ENCODE data around the gene RND2. TPM values are rescaled to one million over a fixed set of nuclear protein-coding genes. Genes with fewer than 3 reads are reported as not detected.

RND2 gene
- total and polyA plus RNA-seq, 9 of the 15 experiments (the other 6 are each of a cell fraction or from before 2014, with no cell fraction given) = 0.15 to 1.9 (median 0.98) TPM

DNA sequence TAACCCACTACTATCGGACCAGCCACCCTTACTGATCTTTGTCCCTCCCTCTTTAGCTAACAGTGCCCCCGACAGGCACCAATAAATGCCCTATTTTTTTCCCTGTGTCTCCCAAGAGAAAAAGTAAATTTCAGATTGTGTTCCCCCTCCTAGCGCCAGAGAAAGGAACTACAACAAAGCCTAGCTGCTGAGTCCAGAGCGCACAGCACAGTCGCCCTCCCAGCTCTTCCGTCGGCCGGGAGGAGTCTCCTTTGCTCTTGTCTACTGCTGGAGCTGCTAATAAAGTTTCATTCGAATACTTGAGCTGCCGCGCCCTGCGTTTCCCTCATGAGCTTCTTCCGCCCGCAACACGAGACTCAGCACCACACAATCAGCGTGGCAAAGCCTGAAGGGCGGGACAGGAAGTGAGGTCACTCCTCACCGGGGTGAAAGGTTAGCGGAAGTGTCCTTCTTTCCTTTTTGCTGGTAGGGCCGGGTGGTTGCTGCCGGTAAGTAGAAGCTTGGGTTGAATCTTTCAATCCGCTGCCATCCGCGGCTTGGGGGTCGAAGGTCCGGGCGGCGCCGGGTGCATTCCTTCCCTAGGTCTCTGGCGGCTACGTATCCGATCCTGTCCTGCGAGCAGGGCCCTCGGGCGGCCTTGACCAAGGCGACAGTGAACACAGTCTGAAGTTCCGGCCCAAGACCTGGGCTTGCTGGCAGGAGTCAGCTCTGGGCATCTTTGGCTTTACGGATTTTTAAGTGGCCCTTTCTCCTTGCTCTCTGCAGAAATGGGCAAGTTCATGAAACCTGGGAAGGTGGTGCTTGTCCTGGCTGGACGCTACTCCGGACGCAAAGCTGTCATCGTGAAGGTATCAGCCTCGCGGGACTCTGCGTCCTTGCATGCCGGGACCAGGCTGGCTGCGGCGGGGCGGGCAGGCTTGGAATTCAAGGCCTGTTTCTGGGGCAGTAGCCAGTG is 26.8 kb upstream of the RND2 start, which contains the start of gene RPL27 (continued):
- TF ChIP-seq, protein P1, sequence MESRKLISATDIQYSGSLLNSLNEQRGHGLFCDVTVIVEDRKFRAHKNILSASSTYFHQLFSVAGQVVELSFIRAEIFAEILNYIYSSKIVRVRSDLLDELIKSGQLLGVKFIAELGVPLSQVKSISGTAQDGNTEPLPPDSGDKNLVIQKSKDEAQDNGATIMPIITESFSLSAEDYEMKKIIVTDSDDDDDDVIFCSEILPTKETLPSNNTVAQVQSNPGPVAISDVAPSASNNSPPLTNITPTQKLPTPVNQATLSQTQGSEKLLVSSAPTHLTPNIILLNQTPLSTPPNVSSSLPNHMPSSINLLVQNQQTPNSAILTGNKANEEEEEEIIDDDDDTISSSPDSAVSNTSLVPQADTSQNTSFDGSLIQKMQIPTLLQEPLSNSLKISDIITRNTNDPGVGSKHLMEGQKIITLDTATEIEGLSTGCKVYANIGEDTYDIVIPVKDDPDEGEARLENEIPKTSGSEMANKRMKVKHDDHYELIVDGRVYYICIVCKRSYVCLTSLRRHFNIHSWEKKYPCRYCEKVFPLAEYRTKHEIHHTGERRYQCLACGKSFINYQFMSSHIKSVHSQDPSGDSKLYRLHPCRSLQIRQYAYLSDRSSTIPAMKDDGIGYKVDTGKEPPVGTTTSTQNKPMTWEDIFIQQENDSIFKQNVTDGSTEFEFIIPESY (CRISPR knock-in tag; IDR thresholded peaks at IDR 0.05) = no peak
- TF ChIP-seq SAFB (IDR thresholded peaks at IDR 0.05; ENCODE audit: borderline replicate concordance, low read depth, low read length) (no peak), BMI1 (IDR thresholded peaks at IDR 0.05; ENCODE audit: low read length) (no peak), GABPB1 (CRISPR knock-in tag; IDR thresholded peaks at IDR 0.05) (peak; percentile 98), FOSL1 (tag; conservative IDR thresholded peaks at IDR 0.05) (peak; percentile 57), RBM14 (IDR thresholded peaks at IDR 0.05; ENCODE audit: borderline replicate concordance, insufficient read depth, low read depth, low read length) (no peak), NCOA1 (IDR thresholded peaks at IDR 0.05; ENCODE audit: low read depth) (peak; percentile 76; the same call in 1 of the 2 replicates), MCM7 (IDR thresholded peaks at IDR 0.05) (no peak), ERF (CRISPR knock-in tag; IDR thresholded peaks at IDR 0.05) (no peak), ZNF232 (CRISPR knock-in tag; IDR thresholded peaks at IDR 0.05) (no peak), ZNF347 (CRISPR knock-in tag; IDR thresholded peaks at IDR 0.05; ENCODE audit: low read depth) (no peak), HSF4 (CRISPR knock-in tag; IDR thresholded peaks at IDR 0.05; ENCODE audit: borderline replicate concordance) (no peak), EP400 (IDR thresholded peaks at IDR 0.05) (peak; percentile 99)
- TF ChIP-seq, protein P2, sequence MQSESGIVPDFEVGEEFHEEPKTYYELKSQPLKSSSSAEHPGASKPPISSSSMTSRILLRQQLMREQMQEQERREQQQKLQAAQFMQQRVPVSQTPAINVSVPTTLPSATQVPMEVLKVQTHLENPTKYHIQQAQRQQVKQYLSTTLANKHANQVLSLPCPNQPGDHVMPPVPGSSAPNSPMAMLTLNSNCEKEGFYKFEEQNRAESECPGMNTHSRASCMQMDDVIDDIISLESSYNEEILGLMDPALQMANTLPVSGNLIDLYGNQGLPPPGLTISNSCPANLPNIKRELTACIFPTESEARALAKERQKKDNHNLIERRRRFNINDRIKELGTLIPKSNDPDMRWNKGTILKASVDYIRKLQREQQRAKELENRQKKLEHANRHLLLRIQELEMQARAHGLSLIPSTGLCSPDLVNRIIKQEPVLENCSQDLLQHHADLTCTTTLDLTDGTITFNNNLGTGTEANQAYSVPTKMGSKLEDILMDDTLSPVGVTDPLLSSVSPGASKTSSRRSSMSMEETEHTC (IDR thresholded peaks at IDR 0.05) = peak; percentile 90; the same call in 1 of the 2 replicates
- TF ChIP-seq, protein P3, sequence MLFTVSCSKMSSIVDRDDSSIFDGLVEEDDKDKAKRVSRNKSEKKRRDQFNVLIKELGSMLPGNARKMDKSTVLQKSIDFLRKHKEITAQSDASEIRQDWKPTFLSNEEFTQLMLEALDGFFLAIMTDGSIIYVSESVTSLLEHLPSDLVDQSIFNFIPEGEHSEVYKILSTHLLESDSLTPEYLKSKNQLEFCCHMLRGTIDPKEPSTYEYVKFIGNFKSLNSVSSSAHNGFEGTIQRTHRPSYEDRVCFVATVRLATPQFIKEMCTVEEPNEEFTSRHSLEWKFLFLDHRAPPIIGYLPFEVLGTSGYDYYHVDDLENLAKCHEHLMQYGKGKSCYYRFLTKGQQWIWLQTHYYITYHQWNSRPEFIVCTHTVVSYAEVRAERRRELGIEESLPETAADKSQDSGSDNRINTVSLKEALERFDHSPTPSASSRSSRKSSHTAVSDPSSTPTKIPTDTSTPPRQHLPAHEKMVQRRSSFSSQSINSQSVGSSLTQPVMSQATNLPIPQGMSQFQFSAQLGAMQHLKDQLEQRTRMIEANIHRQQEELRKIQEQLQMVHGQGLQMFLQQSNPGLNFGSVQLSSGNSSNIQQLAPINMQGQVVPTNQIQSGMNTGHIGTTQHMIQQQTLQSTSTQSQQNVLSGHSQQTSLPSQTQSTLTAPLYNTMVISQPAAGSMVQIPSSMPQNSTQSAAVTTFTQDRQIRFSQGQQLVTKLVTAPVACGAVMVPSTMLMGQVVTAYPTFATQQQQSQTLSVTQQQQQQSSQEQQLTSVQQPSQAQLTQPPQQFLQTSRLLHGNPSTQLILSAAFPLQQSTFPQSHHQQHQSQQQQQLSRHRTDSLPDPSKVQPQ (CRISPR knock-in tag; IDR thresholded peaks at IDR 0.05; ENCODE audit: borderline replicate concordance) = no peak
- TF ChIP-seq, protein P4, sequence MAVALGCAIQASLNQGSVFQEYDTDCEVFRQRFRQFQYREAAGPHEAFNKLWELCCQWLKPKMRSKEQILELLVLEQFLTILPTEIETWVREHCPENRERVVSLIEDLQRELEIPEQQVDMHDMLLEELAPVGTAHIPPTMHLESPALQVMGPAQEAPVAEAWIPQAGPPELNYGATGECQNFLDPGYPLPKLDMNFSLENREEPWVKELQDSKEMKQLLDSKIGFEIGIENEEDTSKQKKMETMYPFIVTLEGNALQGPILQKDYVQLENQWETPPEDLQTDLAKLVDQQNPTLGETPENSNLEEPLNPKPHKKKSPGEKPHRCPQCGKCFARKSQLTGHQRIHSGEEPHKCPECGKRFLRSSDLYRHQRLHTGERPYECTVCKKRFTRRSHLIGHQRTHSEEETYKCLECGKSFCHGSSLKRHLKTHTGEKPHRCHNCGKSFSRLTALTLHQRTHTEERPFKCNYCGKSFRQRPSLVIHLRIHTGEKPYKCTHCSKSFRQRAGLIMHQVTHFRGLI (CRISPR knock-in tag; IDR thresholded peaks at IDR 0.05) = no peak
- TF ChIP-seq, protein P5, sequence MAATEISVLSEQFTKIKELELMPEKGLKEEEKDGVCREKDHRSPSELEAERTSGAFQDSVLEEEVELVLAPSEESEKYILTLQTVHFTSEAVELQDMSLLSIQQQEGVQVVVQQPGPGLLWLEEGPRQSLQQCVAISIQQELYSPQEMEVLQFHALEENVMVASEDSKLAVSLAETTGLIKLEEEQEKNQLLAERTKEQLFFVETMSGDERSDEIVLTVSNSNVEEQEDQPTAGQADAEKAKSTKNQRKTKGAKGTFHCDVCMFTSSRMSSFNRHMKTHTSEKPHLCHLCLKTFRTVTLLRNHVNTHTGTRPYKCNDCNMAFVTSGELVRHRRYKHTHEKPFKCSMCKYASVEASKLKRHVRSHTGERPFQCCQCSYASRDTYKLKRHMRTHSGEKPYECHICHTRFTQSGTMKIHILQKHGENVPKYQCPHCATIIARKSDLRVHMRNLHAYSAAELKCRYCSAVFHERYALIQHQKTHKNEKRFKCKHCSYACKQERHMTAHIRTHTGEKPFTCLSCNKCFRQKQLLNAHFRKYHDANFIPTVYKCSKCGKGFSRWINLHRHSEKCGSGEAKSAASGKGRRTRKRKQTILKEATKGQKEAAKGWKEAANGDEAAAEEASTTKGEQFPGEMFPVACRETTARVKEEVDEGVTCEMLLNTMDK (IDR thresholded peaks at IDR 0.05; ENCODE audit: borderline replicate concordance, insufficient read depth, low read depth, low read length, poor library complexity, severe bottlenecking) = no peak

All from K562 (cell line).